Astrocyte (in vitro differentiated cells and primary cell): ENCODE results near the gene ELF3. TPM values are rescaled to one million over a fixed set of nuclear protein-coding genes. Genes with fewer than 3 reads are reported as not detected.

ENCODE experiments used
- DNase-seq: peaks from one replicate; pipeline ENCODE4 v3.0.0-alpha.2; 2010; ENCODE audit warnings: low read depth
- FAIRE-seq: peaks from 2 replicates; lab custom pipeline; 2011; peaks lifted over from hg19 to GRCh38; lab: Jason Lieb, UNC
- H2AFZ ChIP-seq: 2 replicates; pipeline ENCODE4 v1.6.0; 2012; ENCODE audit warnings: low read depth, low read length, inconsistent platforms
- H3K27ac ChIP-seq: 2 replicates; pipeline ENCODE4 v1.5.1; 2011; ENCODE audit warnings: low read depth, low read length, inconsistent platforms
- H3K27me3 ChIP-seq: 2 replicates; pipeline ENCODE4 v1.6.0; 2011; ENCODE audit warnings: low read length, inconsistent platforms; ENCODE audit not compliant: insufficient read depth
- H3K36me3 ChIP-seq: 2 replicates; pipeline ENCODE4 v1.5.1; 2011; ENCODE audit warnings: low read length, inconsistent platforms; ENCODE audit not compliant: insufficient read depth
- H3K4me1 ChIP-seq: 2 replicates; pipeline ENCODE4 v1.5.1; 2011; ENCODE audit warnings: low read length, inconsistent platforms; ENCODE audit not compliant: insufficient read depth
- H3K4me2 ChIP-seq: 2 replicates; pipeline ENCODE4 v1.6.0; 2012; ENCODE audit warnings: low read length, inconsistent platforms
- H3K4me3 ChIP-seq: 2 replicates; pipeline ENCODE4 v1.5.1; 2011; ENCODE audit warnings: low read depth, mild to moderate bottlenecking, low read length, inconsistent platforms; ENCODE audit not compliant: insufficient read depth
- H3K79me2 ChIP-seq: 2 replicates; pipeline ENCODE4 v1.6.0; 2012; ENCODE audit warnings: mild to moderate bottlenecking, low read length, inconsistent platforms; ENCODE audit not compliant: insufficient read depth
- H3K9ac ChIP-seq: 2 replicates; pipeline ENCODE4 v1.6.0; 2012; ENCODE audit warnings: mild to moderate bottlenecking, low read length, inconsistent platforms
- H3K9me3 ChIP-seq: 2 replicates; pipeline ENCODE4 v1.5.1; 2012; ENCODE audit warnings: low read depth, mild to moderate bottlenecking, low read length, inconsistent platforms; ENCODE audit not compliant: insufficient read depth
- H4K20me1 ChIP-seq: 2 replicates; pipeline ENCODE4 v1.6.0; 2012; ENCODE audit warnings: low read length, inconsistent platforms; ENCODE audit not compliant: insufficient read depth
- H3K27ac Mint-ChIP-seq: one replicate; pipeline ENCODE4 v1.8.0; 2021; ENCODE audit warnings: mild to moderate bottlenecking, mixed read lengths; ENCODE audit not compliant: unreplicated experiment
- H3K27me3 Mint-ChIP-seq: one replicate; pipeline ENCODE4 v1.8.0; 2021; ENCODE audit warnings: low read depth, mixed read lengths; ENCODE audit not compliant: unreplicated experiment
- H3K36me3 Mint-ChIP-seq: one replicate; pipeline ENCODE4 v1.8.0; 2021; ENCODE audit warnings: low read depth, mixed read lengths; ENCODE audit not compliant: unreplicated experiment
- H3K4me1 Mint-ChIP-seq: one replicate; pipeline ENCODE4 v1.8.0; 2021; ENCODE audit warnings: low read depth, mixed read lengths; ENCODE audit not compliant: unreplicated experiment
- H3K4me3 Mint-ChIP-seq: one replicate; pipeline ENCODE4 v1.8.0; 2021; ENCODE audit warnings: mild to moderate bottlenecking, moderate library complexity, mixed read lengths; ENCODE audit not compliant: unreplicated experiment
- H3K9me3 Mint-ChIP-seq: one replicate; pipeline ENCODE4 v1.8.0; 2021; ENCODE audit warnings: mild to moderate bottlenecking, mixed read lengths; ENCODE audit not compliant: unreplicated experiment
- EZH2 ChIP-seq: IDR thresholded peaks from 2 replicates; pipeline ENCODE4 v1.6.1; 2012; ENCODE audit warnings: mild to moderate bottlenecking, low read length, inconsistent platforms; ENCODE audit not compliant: insufficient read depth
- total RNA-seq: library from RNA; stranded (reverse); gene quantifications from 2 replicates; pipeline ENCODE4 v1.2.1, GENCODE V29; 2021
- TF ChIP-seq, protein P1 (sequence below): IDR thresholded peaks from 2 replicates; pipeline ENCODE4 v1.5.1; 2011; ENCODE audit warnings: low read depth, mild to moderate bottlenecking, inconsistent platforms, low read length, moderate library complexity; ENCODE audit not compliant: insufficient read depth

The ELF3 gene
- total RNA-seq, 1 donor from 2014 or later, result 2.9 TPM

DNA sequence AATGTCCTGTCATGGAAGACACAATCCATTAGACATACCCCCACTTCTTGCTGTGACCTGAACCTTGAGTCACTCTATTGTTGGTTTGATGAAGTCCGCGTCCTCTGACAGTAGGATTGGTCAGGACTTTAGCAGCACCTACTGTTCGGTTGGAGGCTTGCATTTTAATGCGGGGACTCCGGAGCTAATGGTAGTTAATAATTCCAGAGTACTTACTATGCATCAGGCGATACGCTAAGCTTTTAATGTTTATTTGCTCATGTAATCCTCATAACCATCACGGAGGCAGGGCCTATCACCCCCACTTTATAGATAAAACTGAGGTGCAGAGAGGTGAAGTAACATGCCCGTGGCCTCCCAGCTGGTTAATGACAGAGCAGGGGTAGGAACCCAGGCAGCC is 7.9 kb upstream of the ELF3 start:
- no peak overlapping the region for H3K9ac ChIP-seq
- Mint-ChIP-seq H3K27me3 (no peaks in the 10 kb centered on the region), H3K36me3 (peaks cover 33% of the 10 kb centered on the region), H3K4me1 (peaks cover 4% of the 10 kb centered on the region), H3K27ac (no peak overlapping the region), H3K4me3 (no peak overlapping the region), H3K9me3 (no peaks in the 10 kb centered on the region)
- no peak overlapping the region for H3K4me2 ChIP-seq
- no peaks in the 10 kb centered on the region for H3K79me2 ChIP-seq
- H3K9me3 ChIP-seq, result no peaks in the 10 kb centered on the region
- H3K4me3 ChIP-seq, result no peak overlapping the region
- no peak overlapping the region for H2AFZ ChIP-seq
- no peak for FAIRE-seq
- H4K20me1 ChIP-seq, result peaks cover 30% of the 10 kb centered on the region
- TF ChIP-seq, protein P1, sequence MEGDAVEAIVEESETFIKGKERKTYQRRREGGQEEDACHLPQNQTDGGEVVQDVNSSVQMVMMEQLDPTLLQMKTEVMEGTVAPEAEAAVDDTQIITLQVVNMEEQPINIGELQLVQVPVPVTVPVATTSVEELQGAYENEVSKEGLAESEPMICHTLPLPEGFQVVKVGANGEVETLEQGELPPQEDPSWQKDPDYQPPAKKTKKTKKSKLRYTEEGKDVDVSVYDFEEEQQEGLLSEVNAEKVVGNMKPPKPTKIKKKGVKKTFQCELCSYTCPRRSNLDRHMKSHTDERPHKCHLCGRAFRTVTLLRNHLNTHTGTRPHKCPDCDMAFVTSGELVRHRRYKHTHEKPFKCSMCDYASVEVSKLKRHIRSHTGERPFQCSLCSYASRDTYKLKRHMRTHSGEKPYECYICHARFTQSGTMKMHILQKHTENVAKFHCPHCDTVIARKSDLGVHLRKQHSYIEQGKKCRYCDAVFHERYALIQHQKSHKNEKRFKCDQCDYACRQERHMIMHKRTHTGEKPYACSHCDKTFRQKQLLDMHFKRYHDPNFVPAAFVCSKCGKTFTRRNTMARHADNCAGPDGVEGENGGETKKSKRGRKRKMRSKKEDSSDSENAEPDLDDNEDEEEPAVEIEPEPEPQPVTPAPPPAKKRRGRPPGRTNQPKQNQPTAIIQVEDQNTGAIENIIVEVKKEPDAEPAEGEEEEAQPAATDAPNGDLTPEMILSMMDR, result no peak
- TF ChIP-seq EZH2, result no peak
- peaks cover 49% of the 10 kb centered on the region for H3K36me3 ChIP-seq
- no peak for DNase-seq
- H3K27me3 ChIP-seq, result no peaks in the 10 kb centered on the region
- H3K27ac ChIP-seq, result no peak overlapping the region
- no peaks in the 10 kb centered on the region for H3K4me1 ChIP-seq

DNA sequence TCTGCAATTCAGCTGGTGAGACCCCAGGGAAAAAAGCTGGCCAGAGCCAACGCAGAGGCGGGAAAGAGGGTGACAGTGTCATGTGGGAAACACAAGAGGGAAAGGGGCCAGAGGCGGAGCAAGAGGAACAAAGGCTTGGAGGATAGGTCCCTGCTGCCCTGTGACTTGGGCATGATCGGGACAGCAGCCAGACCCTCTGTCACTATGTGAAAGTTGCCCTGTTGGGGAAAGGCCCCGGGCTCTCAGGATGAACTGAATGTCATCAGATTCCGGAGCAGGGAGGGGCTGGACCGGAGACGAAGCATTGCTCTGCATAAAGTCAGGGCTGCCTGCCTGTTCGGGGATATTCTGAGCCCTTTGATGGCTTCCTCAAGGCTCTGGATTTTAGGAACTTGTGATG is 5.7 kb upstream of the ELF3 start:
- no peak for DNase-seq
- no peaks in the 10 kb centered on the region for H3K27me3 Mint-ChIP-seq
- Histone ChIP-seq H3K4me2 (no peak overlapping the region), H3K36me3 (peaks cover 41% of the 10 kb centered on the region), H3K4me1 (no peaks in the 10 kb centered on the region), H3K9me3 (no peaks in the 10 kb centered on the region), H3K27ac (no peak overlapping the region), H4K20me1 (peaks cover 29% of the 10 kb centered on the region), H3K27me3 (no peaks in the 10 kb centered on the region), H3K4me3 (no peak overlapping the region), H3K79me2 (no peaks in the 10 kb centered on the region), H2AFZ (no peak overlapping the region), H3K9ac (no peak overlapping the region)
- H3K27ac Mint-ChIP-seq, result no peak overlapping the region
- TF ChIP-seq EZH2, result no peak
- TF ChIP-seq, protein P1, result no peak
- H3K4me3 Mint-ChIP-seq, result no peak overlapping the region
- H3K9me3 Mint-ChIP-seq, result no peaks in the 10 kb centered on the region
- H3K36me3 Mint-ChIP-seq, result peaks cover 24% of the 10 kb centered on the region
- FAIRE-seq, result no peak
- H3K4me1 Mint-ChIP-seq, result peaks cover 9% of the 10 kb centered on the region

DNA sequence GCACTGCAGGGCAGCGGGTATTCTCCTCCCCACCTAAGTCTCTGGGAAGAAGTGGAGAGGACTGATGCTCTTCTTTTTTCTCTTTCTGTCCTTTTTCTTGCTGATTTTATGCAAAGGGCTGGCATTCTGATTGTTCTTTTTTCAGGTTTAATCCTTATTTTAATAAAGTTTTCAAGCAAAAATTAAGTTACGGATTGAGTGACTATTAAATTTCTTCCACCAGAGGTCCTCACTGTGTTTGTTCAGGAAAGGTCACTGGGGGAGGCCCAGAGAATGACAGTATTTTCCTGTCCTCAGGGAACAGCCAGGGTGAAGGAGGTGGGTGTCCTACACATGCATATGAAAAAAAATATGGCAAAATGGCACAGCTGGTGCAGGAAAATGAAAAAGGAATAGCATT is 4.4 kb upstream of the ELF3 start:
- no peak overlapping the region for H3K4me3 Mint-ChIP-seq
- no peak overlapping the region for H3K4me2 ChIP-seq
- H3K36me3 ChIP-seq, result peaks cover 33% of the 10 kb centered on the region
- no peak overlapping the region for H3K27ac Mint-ChIP-seq
- H3K36me3 Mint-ChIP-seq, result peaks cover 17% of the 10 kb centered on the region
- no peak for FAIRE-seq
- H4K20me1 ChIP-seq, result peaks cover 21% of the 10 kb centered on the region
- H3K4me3 ChIP-seq, result no peak overlapping the region
- no peaks in the 10 kb centered on the region for H3K9me3 Mint-ChIP-seq
- no peaks in the 10 kb centered on the region for H3K79me2 ChIP-seq
- peaks cover 12% of the 10 kb centered on the region for H3K4me1 Mint-ChIP-seq
- no peak overlapping the region for H3K27ac ChIP-seq
- no peak overlapping the region for H2AFZ ChIP-seq
- no peaks in the 10 kb centered on the region for H3K4me1 ChIP-seq
- H3K27me3 ChIP-seq, result no peaks in the 10 kb centered on the region
- no peaks in the 10 kb centered on the region for H3K27me3 Mint-ChIP-seq
- no peak overlapping the region for H3K9ac ChIP-seq
- DNase-seq, result no peak
- no peak for TF ChIP-seq EZH2
- TF ChIP-seq, protein P1, result peak; percentile 34
- H3K9me3 ChIP-seq, result no peaks in the 10 kb centered on the region
